ENCODE measurements around the gene UGT1A5.
"Not testable (repeated sequence)": the region's sequence is repeated elsewhere in the genome, so short reads cannot be mapped to it uniquely, and the experiment has no call there.

GRCh38 chr2:233745838-233746237, 33.1 kb downstream of the UGT1A5 start:
- not testable (repeated sequence) for TF ChIP-seq CTCF, POLR2A (IDR thresholded peaks at IDR 0.05)
